ENCODE data around the gene PLA2G15.

The PLA2G15 gene

GRCh38 chr16:68289202-68289601 lies 44.0 kb downstream of the PLA2G15 start:
- ChIA-PET POLR2A (interaction anchor here (1.0 to 2.6 kb wide), 2 partner anchors 22 to 52 kb away, joined by 3 to 19 read pairs; partner anchors contain the start of genes PRMT7 and SLC7A6OS), CTCF (interaction anchor here (0.7 to 5.0 kb wide), 4 partner anchors 9 to 40 kb away, joined by 4 to 44 read pairs (median 10); partner anchors contain the start of gene SLC7A6)
- TF ChIP-seq CTCF (IDR thresholded peaks at IDR 0.05; ENCODE audit: insufficient read depth, low read length, missing control alignments), result no peak
- no peak overlapping the region for H3K4me3 ChIP-seq (ENCODE audit: low read depth, low read length)
- DNase-seq (ENCODE audit: low read depth, low spot score), result no peak

- DNase-seq (ENCODE audit: low read depth, low spot score), result no peak
- no peak for TF ChIP-seq CTCF (IDR thresholded peaks at IDR 0.05; ENCODE audit: insufficient read depth, low read length, missing control alignments)
- no peak overlapping the region for H3K4me3 ChIP-seq (ENCODE audit: low read depth, low read length)
- ChIA-PET CTCF (interaction anchor here (0.7 to 5.0 kb wide), 5 partner anchors 9 to 39 kb away, joined by 3 to 44 read pairs (median 8); partner anchors contain the start of gene SLC7A6), POLR2A (interaction anchor here (1.0 to 2.6 kb wide), 3 partner anchors 21 to 52 kb away, joined by 3 to 19 read pairs (median 6); partner anchors contain the start of genes PRMT7 and SLC7A6OS)
Observed at GRCh38 chr16:68289621-68290329, 44.6 kb downstream of the PLA2G15 start.

GRCh38 chr16:68290450-68290849 lies 45.3 kb downstream of the PLA2G15 start:
- no peak for TF ChIP-seq CTCF (IDR thresholded peaks at IDR 0.05; ENCODE audit: insufficient read depth, low read length, missing control alignments)
- ChIA-PET POLR2A (interaction anchor here (1.0 kb wide), 2 partner anchors 20 to 27 kb away, joined by 3 to 6 read pairs; partner anchors contain the start of genes PRMT7 and SLC7A6OS), CTCF (interaction anchor here (1.2 to 5.0 kb wide), 3 partner anchors 8 to 28 kb away, joined by 3 to 44 read pairs (median 11); partner anchors contain the start of gene SLC7A6)
- DNase-seq (ENCODE audit: low read depth, low spot score), result no peak
- no peak overlapping the region for H3K4me3 ChIP-seq (ENCODE audit: low read depth, low read length)

GRCh38 chr16:68291227-68291626 lies 46.1 kb downstream of the PLA2G15 start:
- no peak for DNase-seq (ENCODE audit: low read depth, low spot score)
- POLR2A ChIA-PET, result interaction anchor here (0.9 to 1.5 kb wide), 3 partner anchors 11 to 27 kb away, joined by 3 to 4 read pairs (median 3); partner anchors contain the start of genes PRMT7, SLC7A6 and SLC7A6OS
- CTCF ChIA-PET, result interaction anchor here (0.7 to 5.0 kb wide), 4 partner anchors 10 to 28 kb away, joined by 3 to 44 read pairs (median 4); partner anchors contain the start of gene SLC7A6

GRCh38 chr16:68292425-68292824 lies 47.3 kb downstream of the PLA2G15 start:
- TF ChIP-seq CTCF (IDR thresholded peaks at IDR 0.05; ENCODE audit: insufficient read depth, low read length, missing control alignments), result no peak
- DNase-seq (ENCODE audit: low read depth, low spot score), result no peak
- H3K4me3 ChIP-seq (ENCODE audit: low read depth, low read length), result no peak overlapping the region
- ChIA-PET POLR2A (interaction anchor here (0.9 kb wide), 1 partner anchor 12 kb away, joined by 3 read pairs; no protein-coding TSS in a partner anchor), CTCF (interaction anchor here (1.4 to 5.0 kb wide), 2 partner anchors 8 to 30 kb away, joined by 6 to 44 read pairs (median 34); partner anchors contain the start of gene SLC7A6)

More at GRCh38 chr16:68291227-68291626, 46.1 kb downstream of the PLA2G15 start:
- no peak overlapping the region for H3K4me3 ChIP-seq (ENCODE audit: low read depth, low read length)
- TF ChIP-seq CTCF (IDR thresholded peaks at IDR 0.05; ENCODE audit: insufficient read depth, low read length, missing control alignments), result no peak

- ChIA-PET CTCF (interaction anchor here (2.2 to 4.4 kb wide), 2 partner anchors 13 to 34 kb away, joined by 6 to 34 read pairs; partner anchors contain the start of gene SLC7A6), POLR2A (interaction anchor here (1.0 to 1.3 kb wide), 2 partner anchors 14 to 31 kb away, joined by 3 read pairs; partner anchors contain the start of genes PRMT7 and SLC7A6OS)
- TF ChIP-seq CTCF (IDR thresholded peaks at IDR 0.05; ENCODE audit: insufficient read depth, low read length, missing control alignments), result no peak
- DNase-seq (ENCODE audit: low read depth, low spot score), result no peak
- H3K4me3 ChIP-seq (ENCODE audit: low read depth, low read length), result no peak overlapping the region
Observed at GRCh38 chr16:68296291-68296690, 51.1 kb downstream of the PLA2G15 start.
